ENCODE results near the gene PCDHGB4.

DNA sequence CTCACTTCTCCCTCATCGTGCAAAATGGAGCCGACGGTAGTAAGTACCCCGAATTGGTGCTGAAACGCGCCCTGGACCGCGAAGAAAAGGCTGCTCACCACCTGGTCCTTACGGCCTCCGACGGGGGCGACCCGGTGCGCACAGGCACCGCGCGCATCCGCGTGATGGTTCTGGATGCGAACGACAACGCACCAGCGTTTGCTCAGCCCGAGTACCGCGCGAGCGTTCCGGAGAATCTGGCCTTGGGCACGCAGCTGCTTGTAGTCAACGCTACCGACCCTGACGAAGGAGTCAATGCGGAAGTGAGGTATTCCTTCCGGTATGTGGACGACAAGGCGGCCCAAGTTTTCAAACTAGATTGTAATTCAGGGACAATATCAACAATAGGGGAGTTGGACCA, 43.8 kb downstream of the PCDHGB4 start:
- TF ChIP-seq CTCF (IDR thresholded peaks at IDR 0.05) (no peak), POLR2A (IDR thresholded peaks at IDR 0.05) (no peak)

Data from esophagus squamous epithelium (tissue), 4 donors.